MM.1S (cell line): ENCODE measurements around the gene SLC22A3.

Experiments used
- DNase-seq: peaks from one replicate; pipeline ENCODE4 v3.0.0-alpha.2; 2015
- H2AFZ ChIP-seq: fragments of 300-600 bp; sonication (generic); 2 replicates; pipeline ENCODE4 v1.6.0; 2016; ENCODE audit warnings: antibody characterized with exemption, low read length
- H3F3A ChIP-seq: fragments of 300-600 bp; sonication (generic); 2 replicates; pipeline ENCODE4 v1.6.1; 2016; ENCODE audit warnings: mild to moderate bottlenecking, antibody characterized with exemption, low read length, moderate library complexity, mixed read lengths; ENCODE audit not compliant: insufficient read depth
- H3K27ac ChIP-seq: fragments of 300-600 bp; sonication (generic); 2 replicates; pipeline ENCODE4 v1.5.1; 2016; ENCODE audit warnings: mild to moderate bottlenecking, low read length
- H3K27me3 ChIP-seq: fragments of 300-600 bp; sonication (generic); replicated peaks from 2 replicates; pipeline ENCODE4 v1.6.0; 2016; ENCODE audit warnings: low read length; ENCODE audit not compliant: insufficient read depth
- H3K36me3 ChIP-seq: fragments of 300-600 bp; sonication (generic); replicated peaks from 2 replicates; pipeline ENCODE4 v1.6.1; 2016; ENCODE audit warnings: mild to moderate bottlenecking, low read length, mixed read lengths; ENCODE audit not compliant: insufficient read depth
- H3K4me1 ChIP-seq: fragments of 300-600 bp; sonication (generic); 2 replicates; pipeline ENCODE4 v1.6.1; 2016; ENCODE audit warnings: low read length, mixed read lengths
- H3K4me2 ChIP-seq: fragments of 300-600 bp; sonication (generic); 2 replicates; pipeline ENCODE4 v1.6.0; 2016; ENCODE audit warnings: low read depth, low read length
- H3K4me3 ChIP-seq: fragments of 300-600 bp; sonication (generic); 2 replicates; pipeline ENCODE4 v1.5.1; 2016; ENCODE audit warnings: low read length, mixed read lengths
- H3K79me2 ChIP-seq: fragments of 300-600 bp; sonication (generic); 2 replicates; pipeline ENCODE4 v1.6.1; 2016; ENCODE audit warnings: mixed run types, low read length, mixed read lengths
- H3K9ac ChIP-seq: fragments of 300-600 bp; sonication (generic); 2 replicates; pipeline ENCODE4 v1.6.1; 2016; ENCODE audit warnings: low read length, mixed read lengths
- H3K9me2 ChIP-seq: fragments of 300-600 bp; sonication (generic); replicated peaks from 2 replicates; pipeline ENCODE4 v1.6.1; 2016; ENCODE audit warnings: mild to moderate bottlenecking, low read length, mixed read lengths; ENCODE audit not compliant: insufficient read depth
- H3K9me3 ChIP-seq: fragments of 300-600 bp; sonication (generic); replicated peaks from 2 replicates; pipeline ENCODE4 v1.6.1; 2016; ENCODE audit warnings: mild to moderate bottlenecking, low read length, mixed read lengths; ENCODE audit not compliant: insufficient read depth
- H4K20me1 ChIP-seq: fragments of 300-600 bp; sonication (generic); 2 replicates; pipeline ENCODE4 v1.6.1; 2016; ENCODE audit warnings: mild to moderate bottlenecking, low read length, moderate library complexity, mixed read lengths; ENCODE audit not compliant: insufficient read depth
- CTCF ChIP-seq: fragments of 300-600 bp; sonication (generic); IDR thresholded peaks from 2 replicates; pipeline ENCODE4 v1.5.1; 2016; ENCODE audit warnings: antibody characterized with exemption, low read length, mixed read lengths
- EZH2 ChIP-seq: fragments of 300-600 bp; sonication (generic); optimal IDR thresholded peaks from 2 replicates; pipeline ENCODE3; 2017; ENCODE audit warnings: low read depth, mild to moderate bottlenecking, antibody characterized with exemption, low read length, mixed read lengths
- EZH2phosphoT487 ChIP-seq: fragments of 300-600 bp; sonication (generic); IDR thresholded peaks from 2 replicates; pipeline ENCODE4 v1.6.1; 2018; ENCODE audit warnings: antibody characterized with exemption, low read length

SLC22A3 gene

GRCh38 chr6:160394654-160395035, 46.5 kb downstream of the SLC22A3 start:
- Histone ChIP-seq H3K9me2 (no peaks in the 10 kb centered on the region), H4K20me1 (no peaks in the 10 kb centered on the region), H3K9ac (no peak overlapping the region), H3K36me3 (no peaks in the 10 kb centered on the region), H3K79me2 (no peaks in the 10 kb centered on the region), H3K4me3 (no peak overlapping the region), H3K27me3 (no peaks in the 10 kb centered on the region), H3F3A (peaks cover 10% of the 10 kb centered on the region), H2AFZ (no peak overlapping the region), H3K9me3 (no peaks in the 10 kb centered on the region), H3K27ac (no peak overlapping the region), H3K4me2 (no peak overlapping the region), H3K4me1 (peaks cover 15% of the 10 kb centered on the region)
- no peak for TF ChIP-seq EZH2phosphoT487
- TF ChIP-seq CTCF, result no peak
- no peak for TF ChIP-seq EZH2
- no peak for DNase-seq

GRCh38 chr6:160395187-160395586, 47.0 kb downstream of the SLC22A3 start:
- no peak overlapping the region for H2AFZ ChIP-seq
- H3K9ac ChIP-seq, result no peak overlapping the region
- H4K20me1 ChIP-seq, result no peaks in the 10 kb centered on the region
- no peak overlapping the region for H3K4me2 ChIP-seq
- H3K9me2 ChIP-seq, result no peaks in the 10 kb centered on the region
- DNase-seq, result no peak
- TF ChIP-seq CTCF (no peak), EZH2phosphoT487 (no peak), EZH2 (no peak)
- no peaks in the 10 kb centered on the region for H3K9me3 ChIP-seq
- peaks cover 15% of the 10 kb centered on the region for H3F3A ChIP-seq
- no peaks in the 10 kb centered on the region for H3K27me3 ChIP-seq
- no peaks in the 10 kb centered on the region for H3K36me3 ChIP-seq
- H3K27ac ChIP-seq, result no peak overlapping the region
- no peak overlapping the region for H3K4me3 ChIP-seq
- H3K4me1 ChIP-seq, result peaks cover 20% of the 10 kb centered on the region
- H3K79me2 ChIP-seq, result no peaks in the 10 kb centered on the region

GRCh38 chr6:160396292-160396691, 48.1 kb downstream of the SLC22A3 start:
- Histone ChIP-seq H3K9me3 (no peaks in the 10 kb centered on the region), H4K20me1 (no peaks in the 10 kb centered on the region), H3K9ac (no peak overlapping the region), H3K4me3 (no peak overlapping the region), H2AFZ (no peak overlapping the region), H3K9me2 (no peaks in the 10 kb centered on the region), H3K27me3 (no peaks in the 10 kb centered on the region), H3K79me2 (no peaks in the 10 kb centered on the region), H3K27ac (no peak overlapping the region), H3K36me3 (no peaks in the 10 kb centered on the region), H3K4me1 (peaks cover 26% of the 10 kb centered on the region), H3F3A (peaks cover 21% of the 10 kb centered on the region), H3K4me2 (no peak overlapping the region)
- no peak for TF ChIP-seq CTCF
- no peak for DNase-seq
